Skeletal muscle satellite cell (primary cell): Measurements from ENCODE around the gene PLPP4.

Experiments
- H3K27me3 ChIP-seq: 2 replicates; pipeline ENCODE4 v1.7.0; 2013; ENCODE audit warnings: low read length; ENCODE audit not compliant: control insufficient read depth, insufficient read depth
- H3K36me3 ChIP-seq: 2 replicates; pipeline ENCODE4 v1.7.0; 2013; ENCODE audit warnings: mild to moderate bottlenecking, control low read depth, low read length; ENCODE audit not compliant: insufficient read depth
- H3K4me1 ChIP-seq: 2 replicates; pipeline ENCODE4 v1.7.0; 2013; ENCODE audit warnings: low read length; ENCODE audit not compliant: control insufficient read depth, insufficient read depth
- H3K4me2 ChIP-seq: 2 replicates; pipeline ENCODE4 v1.7.0; 2013; ENCODE audit warnings: mild to moderate bottlenecking, low read length
- H3K4me3 ChIP-seq: 2 replicates; pipeline ENCODE4 v1.7.0; 2013; ENCODE audit warnings: low read length
- H3K9ac ChIP-seq: 2 replicates; pipeline ENCODE4 v1.7.0; 2013; ENCODE audit warnings: mild to moderate bottlenecking, low read depth, low read length, moderate library complexity
- H3K9me3 ChIP-seq: replicated peaks from 2 replicates; pipeline ENCODE4 v1.7.0; 2013; ENCODE audit warnings: mild to moderate bottlenecking, control low read depth, low read length

Gene PLPP4

DNA sequence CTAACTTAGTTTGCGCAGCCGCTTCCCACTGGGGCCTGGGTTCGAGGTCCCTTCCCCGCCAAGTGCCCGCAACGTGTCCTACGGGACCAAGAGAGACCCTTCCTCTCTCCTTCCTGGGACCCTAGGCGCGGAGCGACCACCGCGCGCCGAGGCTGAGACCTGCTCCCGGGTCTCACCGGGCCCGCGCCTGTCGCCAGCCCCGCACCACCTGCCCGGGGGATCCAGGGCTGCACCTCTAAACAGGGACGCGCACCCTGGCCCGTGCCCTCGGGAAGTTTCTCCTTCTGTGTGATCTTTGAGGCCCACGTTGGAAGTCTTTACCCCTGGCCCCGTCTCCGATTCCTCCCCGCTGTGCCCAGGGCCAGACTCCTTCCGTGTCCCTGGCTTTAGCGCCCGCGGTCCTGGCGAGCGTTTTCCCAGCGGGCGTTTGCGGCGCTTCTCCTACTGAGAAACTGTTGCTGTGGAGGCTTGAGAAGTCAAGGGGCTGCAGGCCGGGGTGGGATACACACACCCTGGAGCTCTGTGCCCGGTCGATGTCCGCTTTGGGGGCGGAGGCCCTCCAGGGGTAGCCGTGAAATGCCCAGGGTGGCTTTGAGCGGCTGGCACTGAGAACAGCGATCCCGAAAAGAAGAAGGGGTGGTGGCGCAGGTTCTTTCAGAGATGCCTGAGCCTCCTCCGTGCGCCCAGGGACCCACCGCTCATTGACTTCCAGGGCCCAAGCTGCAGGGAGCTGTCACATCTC, 575 bp downstream of the PLPP4 start:
- Histone ChIP-seq H3K9ac (peak overlapping the region; percentile 59), H3K4me1 (peaks cover 28% of the 10 kb centered on the region), H3K4me3 (peak overlapping the region; percentile 74), H3K27me3 (peaks cover 43% of the 10 kb centered on the region), H3K4me2 (peak overlapping the region; percentile 93), H3K36me3 (no peaks in the 10 kb centered on the region), H3K9me3 (no peaks in the 10 kb centered on the region)

DNA sequence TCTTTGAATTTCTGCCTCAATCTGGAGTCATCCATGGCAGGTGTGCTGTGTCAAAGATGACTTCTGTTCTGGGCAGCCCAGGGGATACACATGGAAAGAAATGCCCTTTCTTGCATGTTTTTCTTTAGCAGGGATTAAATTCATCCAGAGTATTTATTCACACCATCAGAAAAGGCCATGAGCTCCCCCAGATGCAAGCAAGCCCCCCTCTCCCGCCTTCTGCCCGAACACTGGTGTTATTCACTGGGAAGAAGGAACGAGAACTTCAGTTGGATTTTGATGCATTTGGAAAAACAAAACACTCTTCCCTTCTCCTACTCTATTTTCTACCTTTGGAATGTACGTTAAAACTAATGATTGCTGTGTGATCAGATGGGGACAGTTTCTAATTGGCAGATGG, 1.4 kb downstream of the PLPP4 start:
- Histone ChIP-seq H3K4me3 (no peak overlapping the region), H3K27me3 (peaks cover 41% of the 10 kb centered on the region), H3K4me2 (no peak overlapping the region), H3K9me3 (no peaks in the 10 kb centered on the region), H3K4me1 (peaks cover 28% of the 10 kb centered on the region), H3K36me3 (no peaks in the 10 kb centered on the region), H3K9ac (no peak overlapping the region)

DNA sequence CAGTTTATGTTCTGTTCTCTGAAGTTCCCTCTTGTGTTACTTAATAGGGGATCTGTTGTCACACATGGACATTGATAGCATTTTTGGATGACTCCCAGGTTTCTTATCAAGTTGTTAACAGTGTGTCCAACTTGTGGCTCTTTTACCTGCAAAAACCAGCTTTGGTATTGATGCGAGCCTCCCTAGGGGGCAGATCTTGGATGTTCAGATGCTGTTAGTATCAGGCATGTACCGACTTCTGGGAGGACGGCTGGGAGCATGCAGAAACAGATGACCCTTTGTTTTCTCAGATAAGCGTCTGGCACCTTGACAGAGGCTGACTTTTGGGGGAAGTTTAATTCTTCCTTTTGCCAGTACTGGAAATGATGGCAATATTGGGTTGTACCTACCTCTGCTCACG, 2.2 kb downstream of the PLPP4 start:
- H3K4me1 ChIP-seq = peaks cover 28% of the 10 kb centered on the region
- no peak overlapping the region for H3K4me3 ChIP-seq
- H3K36me3 ChIP-seq = no peaks in the 10 kb centered on the region
- H3K9me3 ChIP-seq = no peaks in the 10 kb centered on the region
- no peak overlapping the region for H3K9ac ChIP-seq
- H3K27me3 ChIP-seq = peaks cover 33% of the 10 kb centered on the region
- H3K4me2 ChIP-seq = no peak overlapping the region

DNA sequence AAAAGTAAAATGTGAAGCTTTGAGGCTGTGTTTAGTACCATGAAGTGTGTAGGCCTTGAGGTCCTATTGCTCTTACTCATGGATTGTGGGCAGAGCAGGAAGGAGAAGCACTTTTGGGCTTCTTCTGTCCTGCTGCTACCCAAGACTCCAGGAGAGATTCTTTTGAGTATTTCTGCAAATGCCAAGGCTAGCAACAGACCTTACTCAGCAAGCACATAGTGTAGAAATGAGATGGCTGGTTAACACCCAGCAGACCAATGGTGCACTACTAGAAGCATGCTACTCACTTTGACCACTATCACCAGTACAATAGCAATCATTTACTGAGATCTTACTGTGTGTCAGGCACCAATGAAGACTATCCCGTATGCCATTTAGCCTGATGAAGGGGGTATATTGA, 3.2 kb downstream of the PLPP4 start:
- peaks cover 25% of the 10 kb centered on the region for H3K27me3 ChIP-seq
- H3K9ac ChIP-seq = peak overlapping the region; percentile 25
- no peak overlapping the region for H3K4me3 ChIP-seq
- H3K4me2 ChIP-seq = peak overlapping the region; percentile 33
- H3K4me1 ChIP-seq = peaks cover 28% of the 10 kb centered on the region
- H3K9me3 ChIP-seq = no peaks in the 10 kb centered on the region
- no peaks in the 10 kb centered on the region for H3K36me3 ChIP-seq

DNA sequence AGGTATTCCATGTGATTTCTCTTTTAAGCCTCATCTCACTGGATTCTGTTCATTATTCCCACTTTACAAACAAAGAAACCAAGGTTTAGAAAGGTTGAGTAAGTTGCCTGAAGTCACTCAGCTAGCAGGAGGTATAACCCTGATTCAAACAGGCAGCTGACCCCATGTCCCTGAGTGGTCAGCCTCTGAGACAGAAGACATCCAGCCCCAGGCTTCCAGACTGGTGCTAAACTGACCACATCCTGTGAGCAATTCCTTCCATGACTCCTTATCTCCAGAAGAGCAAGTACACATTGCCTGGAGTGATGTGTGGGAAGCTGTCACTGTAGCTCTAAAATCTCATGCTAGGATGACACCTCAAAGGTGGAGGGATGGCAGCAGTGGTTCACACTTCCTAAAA, 3.7 kb downstream of the PLPP4 start:
- peaks cover 21% of the 10 kb centered on the region for H3K27me3 ChIP-seq
- no peak overlapping the region for H3K9ac ChIP-seq
- H3K36me3 ChIP-seq = no peaks in the 10 kb centered on the region
- no peak overlapping the region for H3K4me3 ChIP-seq
- peaks cover 28% of the 10 kb centered on the region for H3K4me1 ChIP-seq
- peak overlapping the region; percentile 33 for H3K4me2 ChIP-seq
- no peaks in the 10 kb centered on the region for H3K9me3 ChIP-seq

DNA sequence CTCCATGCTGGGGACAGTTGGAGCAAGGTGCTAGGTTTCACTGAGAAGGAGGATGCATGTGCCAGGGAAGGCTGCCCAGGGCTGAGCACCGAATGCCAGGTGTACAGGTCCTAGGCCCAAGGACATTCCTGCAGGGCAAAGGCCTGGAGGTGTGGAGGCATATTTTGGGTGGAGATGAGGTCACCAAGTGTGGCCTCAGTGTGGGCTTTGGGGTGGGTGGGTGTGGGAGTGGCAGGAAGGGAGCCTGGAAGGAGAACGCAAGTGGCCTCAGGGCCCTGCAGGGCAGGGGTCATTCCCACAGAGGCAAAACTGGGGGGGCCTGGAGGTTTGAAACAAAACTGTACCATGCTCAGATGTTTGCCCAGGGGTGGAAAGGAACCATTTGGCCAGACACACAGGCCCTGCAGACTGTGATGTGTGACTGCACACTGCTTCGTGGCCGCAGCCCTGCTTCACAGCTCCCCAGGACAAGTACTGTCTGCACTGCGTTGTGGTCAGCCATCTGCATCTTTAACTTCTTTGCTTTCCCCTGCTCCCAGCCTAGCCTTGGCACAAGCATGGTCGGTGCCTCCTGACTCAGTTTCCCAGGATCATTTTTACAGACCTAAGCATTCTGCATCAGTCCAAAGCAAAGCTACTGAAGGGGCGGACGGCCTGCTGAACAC, 5.1 kb downstream of the PLPP4 start:
- Histone ChIP-seq H3K4me2 (no peak overlapping the region), H3K4me3 (no peak overlapping the region), H3K27me3 (peaks cover 13% of the 10 kb centered on the region), H3K9me3 (no peaks in the 10 kb centered on the region), H3K4me1 (peaks cover 23% of the 10 kb centered on the region), H3K9ac (no peak overlapping the region), H3K36me3 (no peaks in the 10 kb centered on the region)

DNA sequence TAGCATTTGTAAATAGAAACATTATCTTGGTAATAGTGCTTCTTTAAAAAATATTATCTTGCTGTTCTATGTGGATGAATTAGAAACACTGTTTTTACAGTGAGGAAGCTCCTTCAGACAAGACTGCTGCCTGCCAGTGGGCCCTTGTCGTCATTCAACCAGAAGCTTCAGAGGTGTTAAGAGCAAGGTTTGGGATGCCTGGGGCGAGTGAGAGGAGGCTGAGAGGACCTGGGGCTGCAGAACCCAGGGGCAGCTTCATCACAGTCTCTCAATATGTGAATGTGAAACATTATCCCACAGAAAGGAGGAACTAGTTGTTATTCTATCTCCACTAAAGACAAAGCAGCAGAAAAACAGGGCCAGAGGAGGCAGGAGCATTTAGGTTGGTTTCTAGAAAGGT, 8.1 kb downstream of the PLPP4 start:
- H3K27me3 ChIP-seq = no peaks in the 10 kb centered on the region

DNA sequence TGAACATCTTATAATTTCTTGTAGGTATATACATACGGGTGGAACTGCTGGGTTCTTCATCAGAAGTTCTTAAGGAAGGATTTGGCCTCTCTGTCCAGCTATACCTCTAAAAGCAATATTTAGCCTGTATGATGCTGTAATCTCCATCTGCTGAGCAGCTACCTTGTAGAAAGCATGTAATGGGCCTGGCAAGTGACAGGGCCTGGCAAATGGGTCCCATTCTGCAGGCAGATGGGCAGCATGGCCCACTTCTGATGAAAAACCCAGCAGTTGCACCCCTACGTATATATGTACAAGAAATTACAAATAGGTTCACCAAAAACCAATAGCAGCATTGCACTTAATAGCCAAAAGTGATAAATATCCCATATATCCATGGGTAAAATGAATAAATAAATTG, 9.0 kb downstream of the PLPP4 start:
- Histone ChIP-seq H3K4me1 (peaks cover 7% of the 10 kb centered on the region), H3K9ac (no peak overlapping the region), H3K4me2 (no peak overlapping the region), H3K4me3 (no peak overlapping the region), H3K9me3 (no peaks in the 10 kb centered on the region), H3K27me3 (no peaks in the 10 kb centered on the region), H3K36me3 (no peaks in the 10 kb centered on the region)

More for the DNA sequence above, 8.1 kb downstream of the PLPP4 start:
- no peaks in the 10 kb centered on the region for H3K9me3 ChIP-seq
- peaks cover 16% of the 10 kb centered on the region for H3K4me1 ChIP-seq
- H3K4me3 ChIP-seq = no peak overlapping the region
- H3K9ac ChIP-seq = no peak overlapping the region
- H3K4me2 ChIP-seq = no peak overlapping the region
- no peaks in the 10 kb centered on the region for H3K36me3 ChIP-seq

DNA sequence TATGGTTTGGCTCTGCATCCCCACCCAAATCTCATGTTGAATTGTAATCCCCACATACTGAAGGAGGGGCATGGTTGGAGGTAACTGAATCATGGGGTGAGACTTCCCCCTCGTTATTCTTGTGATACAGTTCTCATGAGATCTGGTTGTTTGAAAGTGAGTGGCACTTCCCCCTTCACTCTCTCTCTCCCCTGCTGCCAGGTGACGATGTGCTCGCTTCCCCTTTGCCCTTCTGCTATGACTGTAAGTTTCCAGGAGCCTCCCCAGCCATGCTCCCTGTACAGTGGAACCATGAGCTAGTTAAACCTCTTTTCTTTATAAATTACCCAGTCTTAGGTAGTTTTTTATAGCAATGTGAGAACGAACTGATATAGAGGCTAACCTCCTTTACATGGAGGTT, 16.6 kb downstream of the PLPP4 start:
- no peaks in the 10 kb centered on the region for H3K27me3 ChIP-seq
- H3K9me3 ChIP-seq = no peaks in the 10 kb centered on the region
- H3K9ac ChIP-seq = no peak overlapping the region
- no peaks in the 10 kb centered on the region for H3K36me3 ChIP-seq
- H3K4me2 ChIP-seq = no peak overlapping the region
- H3K4me1 ChIP-seq = peaks cover 10% of the 10 kb centered on the region
- no peak overlapping the region for H3K4me3 ChIP-seq

DNA sequence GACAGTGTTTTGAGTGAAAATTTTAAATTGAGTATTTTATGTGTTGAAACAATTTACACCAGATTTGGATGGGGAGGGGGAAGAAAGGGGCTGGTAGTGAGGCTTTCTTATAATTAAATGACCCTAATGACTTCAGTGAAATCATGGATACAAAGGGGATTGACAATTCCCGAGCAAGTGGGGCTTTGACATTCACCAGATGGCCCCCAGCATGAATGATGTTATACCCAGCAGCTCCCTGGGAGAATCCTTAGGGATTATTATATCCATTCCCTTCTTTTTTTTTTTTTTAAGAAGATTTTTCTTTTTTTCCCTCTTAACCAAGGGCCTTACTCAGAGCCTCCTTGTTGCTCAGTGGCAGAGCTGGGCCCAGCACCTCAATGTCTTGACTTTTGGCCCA, 17.9 kb downstream of the PLPP4 start:
- H3K4me1 ChIP-seq = peaks cover 10% of the 10 kb centered on the region
- H3K27me3 ChIP-seq = no peaks in the 10 kb centered on the region
- H3K4me3 ChIP-seq = no peak overlapping the region
- H3K4me2 ChIP-seq = no peak overlapping the region
- no peak overlapping the region for H3K9ac ChIP-seq
- H3K9me3 ChIP-seq = no peaks in the 10 kb centered on the region
- H3K36me3 ChIP-seq = no peaks in the 10 kb centered on the region

DNA sequence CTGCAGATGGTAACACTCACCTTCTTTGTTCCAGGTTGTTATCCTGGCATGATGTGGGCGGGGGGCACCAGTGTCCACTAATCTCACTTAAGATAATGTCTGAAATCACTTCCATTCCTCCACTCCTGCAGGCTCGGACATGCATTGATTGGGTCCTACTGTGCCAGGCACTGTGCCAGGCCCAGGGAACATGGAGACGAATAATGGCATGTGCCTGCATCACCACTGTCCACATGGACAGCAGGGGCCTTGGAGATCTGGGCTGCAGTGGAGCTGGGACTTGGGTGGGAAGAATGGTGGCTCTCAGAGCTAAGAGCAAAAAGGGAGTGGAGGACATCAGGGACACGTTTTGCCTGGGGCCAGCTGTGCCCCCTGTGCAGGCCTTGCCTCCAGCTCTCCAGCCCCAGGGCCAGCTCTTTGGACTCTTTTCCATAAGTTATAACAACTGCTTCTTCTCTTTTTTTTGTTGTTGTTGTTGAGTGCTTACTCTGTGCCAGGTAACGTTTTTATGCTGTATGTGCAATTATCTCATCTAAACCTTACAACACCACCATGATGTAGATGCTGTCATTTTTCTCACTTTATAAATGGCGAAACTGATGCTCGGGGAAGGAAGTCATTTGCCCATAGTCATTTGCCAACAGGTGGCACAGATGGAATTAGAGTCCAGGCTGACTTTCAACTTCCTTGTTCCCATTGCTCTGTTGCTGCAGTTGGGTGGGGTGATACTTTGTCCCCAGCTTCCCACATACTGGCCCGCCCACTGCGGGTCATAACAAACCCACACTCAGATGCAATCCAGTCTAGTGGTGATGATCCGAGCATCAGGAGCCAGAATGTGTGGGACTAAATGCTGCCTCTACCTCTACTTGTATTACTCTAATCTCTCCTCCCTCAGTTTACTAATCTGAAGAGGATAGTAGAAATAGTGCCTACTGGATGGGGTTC, 19.1 kb downstream of the PLPP4 start:
- no peak overlapping the region for H3K9ac ChIP-seq
- H3K36me3 ChIP-seq = no peaks in the 10 kb centered on the region
- no peaks in the 10 kb centered on the region for H3K9me3 ChIP-seq
- H3K4me2 ChIP-seq = no peak overlapping the region
- no peaks in the 10 kb centered on the region for H3K27me3 ChIP-seq
- no peak overlapping the region for H3K4me3 ChIP-seq
- H3K4me1 ChIP-seq = peaks cover 10% of the 10 kb centered on the region
